NK-92 (cell line): ENCODE data around the gene FHDC1.
"Not testable (repeated sequence)": the region's sequence is repeated elsewhere in the genome, so short reads cannot be mapped to it uniquely, and the experiment has no call there.

Source experiments
- DNase-seq: peaks from one replicate; lab custom pipeline; 2025; ENCODE audit not compliant: unreplicated experiment; lab: John Stamatoyannopoulos, UW

The FHDC1 gene

GRCh38 chr4:152935631-152936445 is at the start of gene FHDC1:
Gene FHDC1, plus strand, starts transcription at chr4:152936323. Its CDS starts 6,735 bp downstream, at chr4:152943058.
- no peak for DNase-seq

GRCh38 chr4:152887981-152888380 is 48.1 kb upstream of the FHDC1 start:
- DNase-seq = no peak

- DNase-seq = no peak
These were observed 43.1 kb upstream of the FHDC1 start for GRCh38 chr4:152892974-152893373.

- no peak for DNase-seq
These were observed 41.5 kb upstream of the FHDC1 start for GRCh38 chr4:152894673-152895072.

- no peak for DNase-seq
These were observed 39.3 kb upstream of the FHDC1 start for GRCh38 chr4:152896811-152897210.

- not testable (repeated sequence) for DNase-seq
These were observed 38.0 kb upstream of the FHDC1 start for GRCh38 chr4:152898133-152898532.

- no peak for DNase-seq
These were observed 37.5 kb upstream of the FHDC1 start for GRCh38 chr4:152898606-152899005.

- no peak for DNase-seq
These were observed 35.7 kb upstream of the FHDC1 start for GRCh38 chr4:152900395-152900794.

GRCh38 chr4:152901205-152901604 is 34.9 kb upstream of the FHDC1 start:
- DNase-seq = no peak

- DNase-seq = no peak
These were observed 32.5 kb upstream of the FHDC1 start for GRCh38 chr4:152903658-152904057.

- no peak for DNase-seq
These were observed 26.2 kb upstream of the FHDC1 start for GRCh38 chr4:152909901-152910300.

- DNase-seq = no peak
These were observed 25.6 kb upstream of the FHDC1 start for GRCh38 chr4:152910521-152910920.

- no peak for DNase-seq
These were observed 18.4 kb upstream of the FHDC1 start for GRCh38 chr4:152917543-152918395.

GRCh38 chr4:152919826-152920225 is 16.3 kb upstream of the FHDC1 start:
- DNase-seq = no peak

GRCh38 chr4:152920768-152921167 is 15.4 kb upstream of the FHDC1 start:
- no peak for DNase-seq

GRCh38 chr4:152921284-152921683 is 14.8 kb upstream of the FHDC1 start:
- no peak for DNase-seq

- DNase-seq = no peak
These were observed 10.3 kb upstream of the FHDC1 start for GRCh38 chr4:152925851-152926250.

GRCh38 chr4:152926959-152927358 is 9.2 kb upstream of the FHDC1 start:
- no peak for DNase-seq

- no peak for DNase-seq
These were observed 8.4 kb upstream of the FHDC1 start for GRCh38 chr4:152927737-152928136.

- no peak for DNase-seq
These were observed 7.8 kb upstream of the FHDC1 start for GRCh38 chr4:152928286-152928685.

- no peak for DNase-seq
These were observed 6.2 kb upstream of the FHDC1 start for GRCh38 chr4:152929888-152930287.

- no peak for DNase-seq
These were observed 980 bp upstream of the FHDC1 start for GRCh38 chr4:152935143-152935542.
